ENCODE measurements around the gene GLA.

GLA gene

GRCh38 chrX:101348452-101349192 is 59.1 kb downstream of the GLA start, which contains the start of gene TIMM8A:
TIMM8A (minus strand) TSS chrX:101348742; CDS start chrX:101348664, 78 bp downstream.
- DNase-seq, result peak; percentile 83

- DNase-seq, result no peak
These were observed 59.8 kb downstream of the GLA start for GRCh38 chrX:101347859-101348451.

Measured in activated naive CD4-positive, alpha-beta T cell treated with anti-CD3 and anti-CD28 coated beads, Interleukin-2, amount 50 U/mL, for 16 hours (primary cell).